ENCODE measurements around the gene SLC12A5. TPM values are rescaled to one million over a fixed set of nuclear protein-coding genes. Genes with fewer than 3 reads are reported as not detected.

SLC12A5 gene
- total and polyA plus RNA-seq, 9 of the 15 experiments (the other 6 are each of a cell fraction or from before 2014, with no cell fraction given), result 0.36 to 7.5 (median 2.1) TPM

DNA sequence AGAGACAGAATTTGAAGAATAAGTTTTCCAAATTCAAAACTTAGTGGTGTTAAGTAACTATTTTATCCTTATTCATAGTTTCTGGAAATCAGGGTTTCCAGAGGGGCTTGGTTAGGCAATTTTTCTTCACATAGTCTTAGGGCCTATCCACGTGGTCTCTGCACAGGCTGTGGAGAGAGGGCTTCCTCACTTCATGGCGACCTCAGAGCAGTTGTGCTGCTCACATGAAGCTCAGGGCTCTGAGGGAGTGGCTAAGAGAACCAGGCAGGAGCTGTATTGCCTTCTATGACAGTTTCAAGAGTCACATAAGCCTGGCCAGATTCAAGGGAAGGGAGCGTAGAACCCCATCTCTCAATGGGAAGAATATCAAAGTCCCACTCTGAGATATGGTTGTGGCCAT lies 75.2 kb downstream of the SLC12A5 start:
- peaks cover 37 to 42% of the 10 kb centered on the region in 2 experiments for H3K27me3 ChIP-seq (ENCODE audit: control insufficient read depth in 2 of 2, insufficient read depth in 2 of 2, low read length in 2 of 2)
- H3K9me3 ChIP-seq (replicated peaks; ENCODE audit: control insufficient read depth, insufficient read depth, low read depth, low read length), result no peaks in the 10 kb centered on the region; the same call in 1 of the 2 replicates
- H3K79me2 ChIP-seq (ENCODE audit: control insufficient read depth, insufficient read depth, low read length), result no peaks in the 10 kb centered on the region
- FAIRE-seq, result no peak
- intact Hi-C loops (cut with micrococcal nuclease) (no loop called here), in situ Hi-C loops (cut with MboI) (no loop called here)
- BruUV-seq (replicated peaks), result no TSS peak
- H3K36me3 ChIP-seq (ENCODE audit: control insufficient read depth, insufficient read depth, low read length), result no peaks in the 10 kb centered on the region
- H3K9ac ChIP-seq (ENCODE audit: insufficient read depth in 1 of 2, low read depth in 2 of 2, low read length in 2 of 2), result no peak overlapping the region
- H4K20me1 ChIP-seq (replicated peaks; ENCODE audit: control insufficient read depth, insufficient read depth, low read length), result no peaks in the 10 kb centered on the region
- peaks cover 0 to 5% of the 10 kb centered on the region in 2 experiments; a peak in 1 of 5 replicates for H3K4me1 ChIP-seq (replicated peaks in 1 of 2; ENCODE audit: control insufficient read depth in 2 of 2, insufficient read depth in 2 of 2, low read length in 2 of 2)
- WGBS (ENCODE audit: insufficient coverage, low coverage, missing lambda C conversion rate), result 3% methylated on average over 3 of the region's 3 CpGs
- H2AFZ ChIP-seq (ENCODE audit: low read depth, low read length), result no peak overlapping the region
- H3K4me2 ChIP-seq (ENCODE audit: insufficient read depth, low read length), result no peak overlapping the region
- POLR2A ChIA-PET, result no interaction called here
- no peak overlapping the region for H3K4me3 ChIP-seq
- CTCF ChIA-PET (ENCODE audit: low intra/inter-chr PET ratio), result no interaction called here
- no peak for DNase-seq (ENCODE audit: extremely low read depth in 1 of 4, low spot score in 3 of 4)
- no peak for ATAC-seq
- no peak for TF ChIP-seq ZKSCAN1 (IDR thresholded peaks at IDR 0.05; ENCODE audit: low read depth, low read length)
- no peak for TF ChIP-seq GATA2 (CRISPR knock-in tag; IDR thresholded peaks at IDR 0.05)
- TF ChIP-seq PURB (CRISPR knock-in tag; IDR thresholded peaks at IDR 0.05; ENCODE audit: low read depth), result no peak
- TF ChIP-seq, protein P1, sequence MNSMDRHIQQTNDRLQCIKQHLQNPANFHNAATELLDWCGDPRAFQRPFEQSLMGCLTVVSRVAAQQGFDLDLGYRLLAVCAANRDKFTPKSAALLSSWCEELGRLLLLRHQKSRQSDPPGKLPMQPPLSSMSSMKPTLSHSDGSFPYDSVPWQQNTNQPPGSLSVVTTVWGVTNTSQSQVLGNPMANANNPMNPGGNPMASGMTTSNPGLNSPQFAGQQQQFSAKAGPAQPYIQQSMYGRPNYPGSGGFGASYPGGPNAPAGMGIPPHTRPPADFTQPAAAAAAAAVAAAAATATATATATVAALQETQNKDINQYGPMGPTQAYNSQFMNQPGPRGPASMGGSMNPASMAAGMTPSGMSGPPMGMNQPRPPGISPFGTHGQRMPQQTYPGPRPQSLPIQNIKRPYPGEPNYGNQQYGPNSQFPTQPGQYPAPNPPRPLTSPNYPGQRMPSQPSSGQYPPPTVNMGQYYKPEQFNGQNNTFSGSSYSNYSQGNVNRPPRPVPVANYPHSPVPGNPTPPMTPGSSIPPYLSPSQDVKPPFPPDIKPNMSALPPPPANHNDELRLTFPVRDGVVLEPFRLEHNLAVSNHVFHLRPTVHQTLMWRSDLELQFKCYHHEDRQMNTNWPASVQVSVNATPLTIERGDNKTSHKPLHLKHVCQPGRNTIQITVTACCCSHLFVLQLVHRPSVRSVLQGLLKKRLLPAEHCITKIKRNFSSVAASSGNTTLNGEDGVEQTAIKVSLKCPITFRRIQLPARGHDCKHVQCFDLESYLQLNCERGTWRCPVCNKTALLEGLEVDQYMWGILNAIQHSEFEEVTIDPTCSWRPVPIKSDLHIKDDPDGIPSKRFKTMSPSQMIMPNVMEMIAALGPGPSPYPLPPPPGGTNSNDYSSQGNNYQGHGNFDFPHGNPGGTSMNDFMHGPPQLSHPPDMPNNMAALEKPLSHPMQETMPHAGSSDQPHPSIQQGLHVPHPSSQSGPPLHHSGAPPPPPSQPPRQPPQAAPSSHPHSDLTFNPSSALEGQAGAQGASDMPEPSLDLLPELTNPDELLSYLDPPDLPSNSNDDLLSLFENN (IDR thresholded peaks at IDR 0.05; ENCODE audit: low read depth in 2 of 2, low read length in 2 of 2), result no peak
- peak in 1 of 3 experiments; percentile 75 for TF ChIP-seq YY1 (IDR thresholded peaks at IDR 0.05; ENCODE audit: borderline replicate concordance in 1 of 3, control insufficient read depth in 1 of 3, extremely low read depth in 1 of 3, insufficient read depth in 3 of 3, insufficient read length in 1 of 3, insufficient replicate concordance in 2 of 3, low read depth in 1 of 3, low read length in 2 of 3)
- TF ChIP-seq, protein P2, sequence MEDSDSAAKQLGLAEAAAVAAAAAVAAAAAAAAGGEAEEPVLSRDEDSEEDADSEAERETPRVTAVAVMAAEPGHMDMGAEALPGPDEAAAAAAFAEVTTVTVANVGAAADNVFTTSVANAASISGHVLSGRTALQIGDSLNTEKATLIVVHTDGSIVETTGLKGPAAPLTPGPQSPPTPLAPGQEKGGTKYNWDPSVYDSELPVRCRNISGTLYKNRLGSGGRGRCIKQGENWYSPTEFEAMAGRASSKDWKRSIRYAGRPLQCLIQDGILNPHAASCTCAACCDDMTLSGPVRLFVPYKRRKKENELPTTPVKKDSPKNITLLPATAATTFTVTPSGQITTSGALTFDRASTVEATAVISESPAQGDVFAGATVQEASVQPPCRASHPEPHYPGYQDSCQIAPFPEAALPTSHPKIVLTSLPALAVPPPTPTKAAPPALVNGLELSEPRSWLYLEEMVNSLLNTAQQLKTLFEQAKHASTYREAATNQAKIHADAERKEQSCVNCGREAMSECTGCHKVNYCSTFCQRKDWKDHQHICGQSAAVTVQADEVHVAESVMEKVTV (CRISPR knock-in tag; IDR thresholded peaks at IDR 0.05), result no peak
- no peak for TF ChIP-seq HNRNPLL (IDR thresholded peaks at IDR 0.05; ENCODE audit: low read depth, low read length, poor library complexity, severe bottlenecking)
- TF ChIP-seq GTF2E2 (tag; IDR thresholded peaks at IDR 0.05), result no peak
- H3K9me1 ChIP-seq (ENCODE audit: control insufficient read depth, insufficient read depth, low read length), result no peaks in the 10 kb centered on the region
- no peak overlapping the region for H3K27ac ChIP-seq (ENCODE audit: extremely low read depth, low read depth, low read length)

Data from K562 (cell line).